ENCODE measurements around the gene UBE2E2. TPM values are rescaled to one million over a fixed set of nuclear protein-coding genes. Genes with fewer than 3 reads are reported as not detected.

The UBE2E2 gene
- total RNA-seq, 2 experiments from 2014 or later, result 41.1 to 48.8 TPM

GRCh38 chr3:23459889-23460546 lies 256.9 kb downstream of the UBE2E2 start:
- no peak for DNase-seq (ENCODE audit: low spot score)
- H3K9me3 ChIP-seq (ENCODE audit: low read length), result no peaks in the 10 kb centered on the region
- TF ChIP-seq EZH2phosphoT487 (IDR thresholded peaks at IDR 0.05; ENCODE audit: borderline replicate concordance, low read depth, low read length), result no peak
- no peak for TF ChIP-seq CTCF (conservative IDR thresholded peaks at IDR 0.05; ENCODE audit: low read length)
- intact Hi-C loops (cut with micrococcal nuclease; ENCODE audit: unreplicated experiment), result no loop called here
- peaks cover 4% of the 10 kb centered on the region; the same call in 1 of the 2 replicates for H3K36me3 ChIP-seq (ENCODE audit: insufficient read depth, low read length)
- no TSS peak for BruUV-seq (replicated peaks)
- H4K20me1 ChIP-seq (ENCODE audit: insufficient read depth, low read length), result no peaks in the 10 kb centered on the region
- H3K9me2 ChIP-seq (ENCODE audit: insufficient read depth, low read length), result no peaks in the 10 kb centered on the region
- H3K79me2 ChIP-seq (ENCODE audit: insufficient read depth, low read depth, low read length), result no peaks in the 10 kb centered on the region
- no peak overlapping the region for H3K27ac ChIP-seq (ENCODE audit: low read depth, low read length, poor library complexity, severe bottlenecking)
- ChIA-PET CTCF (ENCODE audit: unreplicated experiment) (no interaction called here), POLR2A (interaction anchor here (0.6 to 2.1 kb wide), 7 partner anchors 8 to 418 kb away, joined by 3 to 7 read pairs (median 4); no protein-coding TSS in a partner anchor)
- no peak overlapping the region for H3K4me3 ChIP-seq (ENCODE audit: low read depth, low read length, poor library complexity, severe bottlenecking)
- H3K4me1 ChIP-seq (ENCODE audit: insufficient read depth, low read length, poor library complexity, severe bottlenecking), result peaks cover 1% of the 10 kb centered on the region
- H2AFZ ChIP-seq (ENCODE audit: low read length), result no peak overlapping the region
- H3K4me2 ChIP-seq (ENCODE audit: low read length), result no peak overlapping the region

- no TSS peak for BruUV-seq (replicated peaks)
Observed at GRCh38 chr3:23461069-23461468, 257.9 kb downstream of the UBE2E2 start.

More at GRCh38 chr3:23461069-23461468, 257.9 kb downstream of the UBE2E2 start:
- Histone ChIP-seq H3K4me3 (ENCODE audit: low read depth, low read length, poor library complexity, severe bottlenecking) (no peak overlapping the region), H3K27ac (ENCODE audit: low read depth, low read length, poor library complexity, severe bottlenecking) (no peak overlapping the region), H3K4me2 (ENCODE audit: low read length) (no peak overlapping the region), H3K79me2 (ENCODE audit: insufficient read depth, low read depth, low read length) (no peaks in the 10 kb centered on the region), H3K36me3 (ENCODE audit: insufficient read depth, low read length) (peaks cover 4% of the 10 kb centered on the region; the same call in 1 of the 2 replicates), H3K9me3 (ENCODE audit: low read length) (no peaks in the 10 kb centered on the region), H3K4me1 (ENCODE audit: insufficient read depth, low read length, poor library complexity, severe bottlenecking) (no peaks in the 10 kb centered on the region), H2AFZ (ENCODE audit: low read length) (no peak overlapping the region), H4K20me1 (ENCODE audit: insufficient read depth, low read length) (no peaks in the 10 kb centered on the region), H3K9me2 (ENCODE audit: insufficient read depth, low read length) (no peaks in the 10 kb centered on the region)
- no peak for DNase-seq (ENCODE audit: low spot score)
- CTCF ChIA-PET (ENCODE audit: unreplicated experiment), result no interaction called here
- no peak for TF ChIP-seq EZH2phosphoT487 (IDR thresholded peaks at IDR 0.05; ENCODE audit: borderline replicate concordance, low read depth, low read length)
- no peak for TF ChIP-seq CTCF (conservative IDR thresholded peaks at IDR 0.05; ENCODE audit: low read length)
- intact Hi-C loops (cut with micrococcal nuclease; ENCODE audit: unreplicated experiment), result no loop called here
- POLR2A ChIA-PET, result interaction anchor here (0.6 to 2.1 kb wide), 7 partner anchors 10 to 1339 kb away, joined by 3 to 7 read pairs (median 4); no protein-coding TSS in a partner anchor

All from OCI-LY7 (cell line).